ENCODE results near the gene MPEG1.

GRCh38 chr11:59180907-59181306 lies 31.8 kb downstream of the MPEG1 start:
- no peak for TF ChIP-seq CTCF (conservative IDR thresholded peaks at IDR 0.05; ENCODE audit: low read length)
- TF ChIP-seq EZH2phosphoT487 (IDR thresholded peaks at IDR 0.05; ENCODE audit: borderline replicate concordance): no peak
